Measurements from ENCODE around the gene CYP26C1.

DNA sequence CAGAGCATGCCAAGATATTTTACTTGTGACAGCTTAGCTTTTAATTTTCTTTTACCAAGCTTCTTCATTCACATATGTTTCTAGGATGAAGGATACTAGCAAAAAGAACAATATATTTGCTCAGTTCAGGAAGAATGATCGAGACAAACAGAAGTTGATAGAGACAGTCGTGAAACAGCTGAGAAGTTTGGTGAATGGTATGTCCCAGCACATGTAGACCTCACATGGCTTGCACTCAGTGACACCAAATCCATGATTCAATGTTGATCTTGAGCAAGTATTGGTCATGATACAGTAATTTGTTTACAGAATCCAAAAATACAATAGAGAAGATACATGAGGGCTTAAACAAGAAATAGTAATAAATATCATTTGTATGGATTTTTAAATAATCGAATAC, 2.5 kb upstream of the CYP26C1 start:
- TF ChIP-seq, protein P1, sequence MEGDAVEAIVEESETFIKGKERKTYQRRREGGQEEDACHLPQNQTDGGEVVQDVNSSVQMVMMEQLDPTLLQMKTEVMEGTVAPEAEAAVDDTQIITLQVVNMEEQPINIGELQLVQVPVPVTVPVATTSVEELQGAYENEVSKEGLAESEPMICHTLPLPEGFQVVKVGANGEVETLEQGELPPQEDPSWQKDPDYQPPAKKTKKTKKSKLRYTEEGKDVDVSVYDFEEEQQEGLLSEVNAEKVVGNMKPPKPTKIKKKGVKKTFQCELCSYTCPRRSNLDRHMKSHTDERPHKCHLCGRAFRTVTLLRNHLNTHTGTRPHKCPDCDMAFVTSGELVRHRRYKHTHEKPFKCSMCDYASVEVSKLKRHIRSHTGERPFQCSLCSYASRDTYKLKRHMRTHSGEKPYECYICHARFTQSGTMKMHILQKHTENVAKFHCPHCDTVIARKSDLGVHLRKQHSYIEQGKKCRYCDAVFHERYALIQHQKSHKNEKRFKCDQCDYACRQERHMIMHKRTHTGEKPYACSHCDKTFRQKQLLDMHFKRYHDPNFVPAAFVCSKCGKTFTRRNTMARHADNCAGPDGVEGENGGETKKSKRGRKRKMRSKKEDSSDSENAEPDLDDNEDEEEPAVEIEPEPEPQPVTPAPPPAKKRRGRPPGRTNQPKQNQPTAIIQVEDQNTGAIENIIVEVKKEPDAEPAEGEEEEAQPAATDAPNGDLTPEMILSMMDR (IDR thresholded peaks at IDR 0.05): no peak
- no peak for TF ChIP-seq POLR2A (IDR thresholded peaks at IDR 0.05)
- no peak for TF ChIP-seq POLR2AphosphoS5 (IDR thresholded peaks at IDR 0.05)
- TF ChIP-seq EP300 (IDR thresholded peaks at IDR 0.05): no peak

All from upper lobe of left lung (tissue), 4 donors.